Measurements from ENCODE around the gene PDE6A.
A peak's percentile ranks its signal among the peaks of the same experiment; 100 is the strongest.

The PDE6A gene

GRCh38 chr5:149823375-149823774, 121.2 kb downstream of the PDE6A start:
- no peak overlapping the region for H2BK120ac ChIP-seq (ENCODE audit: low read depth, low read length)
- no peak overlapping the region for H2AFZ ChIP-seq (ENCODE audit: low read depth, low read length)
- peaks cover 5% of the 10 kb centered on the region for H3K4me1 ChIP-seq (ENCODE audit: control insufficient read depth, insufficient read depth, low read depth, low read length)
- WGBS: 91% methylated on average over 4 of the region's 5 CpGs
- H3K4me3 ChIP-seq (ENCODE audit: insufficient read depth in 1 of 2, low read depth in 1 of 2, low read length in 2 of 2): no peak overlapping the region
- H3K23ac ChIP-seq (ENCODE audit: low read length in 2 of 2): no peak overlapping the region
- H4K91ac ChIP-seq (ENCODE audit: low read length): no peak overlapping the region
- DNase-seq: no peak
- H2AK5ac ChIP-seq (ENCODE audit: low read length, severe bottlenecking): no peak overlapping the region
- H3K4ac ChIP-seq (ENCODE audit: low read depth in 1 of 2, low read length in 2 of 2): no peak overlapping the region
- H3K14ac ChIP-seq (ENCODE audit: low read length in 2 of 2): no peak overlapping the region
- H3K18ac ChIP-seq (ENCODE audit: low read depth in 1 of 2, low read length in 2 of 2): no peak overlapping the region
- peak overlapping the region; percentile 48 for H4K8ac ChIP-seq (ENCODE audit: low read length)
- peak overlapping the region; percentile 59 to 81 for H2BK12ac ChIP-seq (ENCODE audit: low read length in 2 of 2)
- no peak overlapping the region for H3K9ac ChIP-seq (ENCODE audit: low read length)
- no peak overlapping the region for H3K4me2 ChIP-seq (ENCODE audit: low read length, poor library complexity, severe bottlenecking)
- H2BK15ac ChIP-seq (ENCODE audit: low read depth, poor library complexity, severe bottlenecking): no peak overlapping the region
- no peak overlapping the region for H2BK5ac ChIP-seq (ENCODE audit: low read depth, low read length, poor library complexity, severe bottlenecking)
- no peaks in the 10 kb centered on the region for H3K79me1 ChIP-seq (replicated peaks; ENCODE audit: low read length, poor library complexity, severe bottlenecking)
- no peak overlapping the region for H3K27ac ChIP-seq (ENCODE audit: low read length, poor library complexity, severe bottlenecking)
- no peaks in the 10 kb centered on the region for H3K27me3 ChIP-seq (ENCODE audit: control insufficient read depth in 1 of 2, insufficient read depth in 1 of 2, low read length in 2 of 2)
- no peaks in the 10 kb centered on the region for H3K9me3 ChIP-seq (ENCODE audit: control insufficient read depth, low read length)
- H3K36me3 ChIP-seq (ENCODE audit: control insufficient read depth in 1 of 2, insufficient read depth in 2 of 2, low read depth in 1 of 2, low read length in 2 of 2): peaks cover 0 to 23% of the 10 kb centered on the region in 2 experiments

- Histone ChIP-seq H2AFZ (ENCODE audit: low read depth, low read length) (no peak overlapping the region), H3K23ac (ENCODE audit: low read length in 2 of 2) (no peak overlapping the region), H3K4me2 (ENCODE audit: low read length, poor library complexity, severe bottlenecking) (no peak overlapping the region), H3K9ac (ENCODE audit: low read length) (no peak overlapping the region), H3K27ac (ENCODE audit: low read length, poor library complexity, severe bottlenecking) (no peak overlapping the region), H3K9me3 (ENCODE audit: control insufficient read depth, low read length) (no peaks in the 10 kb centered on the region), H3K36me3 (ENCODE audit: control insufficient read depth in 1 of 2, insufficient read depth in 2 of 2, low read depth in 1 of 2, low read length in 2 of 2) (peaks cover 0 to 20% of the 10 kb centered on the region in 2 experiments), H3K4ac (ENCODE audit: low read depth in 1 of 2, low read length in 2 of 2) (no peak overlapping the region), H4K8ac (ENCODE audit: low read length) (no peak overlapping the region), H3K14ac (ENCODE audit: low read length in 2 of 2) (no peak overlapping the region), H2BK120ac (ENCODE audit: low read depth, low read length) (no peak overlapping the region), H3K18ac (ENCODE audit: low read depth in 1 of 2, low read length in 2 of 2) (no peak overlapping the region), H3K27me3 (ENCODE audit: control insufficient read depth in 1 of 2, insufficient read depth in 1 of 2, low read length in 2 of 2) (no peaks in the 10 kb centered on the region), H3K79me1 (replicated peaks; ENCODE audit: low read length, poor library complexity, severe bottlenecking) (no peaks in the 10 kb centered on the region), H2BK15ac (ENCODE audit: low read depth, poor library complexity, severe bottlenecking) (no peak overlapping the region), H2BK5ac (ENCODE audit: low read depth, low read length, poor library complexity, severe bottlenecking) (no peak overlapping the region), H2AK5ac (ENCODE audit: low read length, severe bottlenecking) (no peak overlapping the region), H2BK12ac (ENCODE audit: low read length in 2 of 2) (no peak overlapping the region), H3K4me1 (ENCODE audit: control insufficient read depth, insufficient read depth, low read depth, low read length) (peaks cover 5% of the 10 kb centered on the region), H3K4me3 (ENCODE audit: insufficient read depth in 1 of 2, low read depth in 1 of 2, low read length in 2 of 2) (no peak overlapping the region), H4K91ac (ENCODE audit: low read length) (no peak overlapping the region)
- no peak for DNase-seq
- WGBS: 97% methylated on average over 5 of the region's 5 CpGs
These were observed 122.3 kb downstream of the PDE6A start for GRCh38 chr5:149822301-149822700.

GRCh38 chr5:149820536-149821510, 123.8 kb downstream of the PDE6A start:
- Histone ChIP-seq H2AK5ac (ENCODE audit: low read length, severe bottlenecking) (no peak overlapping the region), H3K79me1 (replicated peaks; ENCODE audit: low read length, poor library complexity, severe bottlenecking) (peaks cover 3% of the 10 kb centered on the region), H4K8ac (ENCODE audit: low read length) (no peak overlapping the region), H3K27ac (ENCODE audit: low read length, poor library complexity, severe bottlenecking) (no peak overlapping the region), H3K14ac (ENCODE audit: low read length in 2 of 2) (no peak overlapping the region), H3K27me3 (ENCODE audit: control insufficient read depth in 1 of 2, insufficient read depth in 1 of 2, low read length in 2 of 2) (no peaks in the 10 kb centered on the region), H3K36me3 (ENCODE audit: control insufficient read depth in 1 of 2, insufficient read depth in 2 of 2, low read depth in 1 of 2, low read length in 2 of 2) (peaks cover 0 to 12% of the 10 kb centered on the region in 2 experiments), H3K9ac (ENCODE audit: low read length) (no peak overlapping the region), H3K23ac (ENCODE audit: low read length in 2 of 2) (no peak overlapping the region), H2BK15ac (ENCODE audit: low read depth, poor library complexity, severe bottlenecking) (no peak overlapping the region), H3K4me1 (ENCODE audit: control insufficient read depth, insufficient read depth, low read depth, low read length) (peaks cover 4% of the 10 kb centered on the region), H2BK120ac (ENCODE audit: low read depth, low read length) (no peak overlapping the region), H3K4me2 (ENCODE audit: low read length, poor library complexity, severe bottlenecking) (no peak overlapping the region), H3K9me3 (ENCODE audit: control insufficient read depth, low read length) (no peaks in the 10 kb centered on the region), H2BK5ac (ENCODE audit: low read depth, low read length, poor library complexity, severe bottlenecking) (no peak overlapping the region), H3K18ac (ENCODE audit: low read depth in 1 of 2, low read length in 2 of 2) (no peak overlapping the region), H3K4ac (ENCODE audit: low read depth in 1 of 2, low read length in 2 of 2) (no peak overlapping the region), H4K91ac (ENCODE audit: low read length) (no peak overlapping the region), H2BK12ac (ENCODE audit: low read length in 2 of 2) (no peak overlapping the region), H2AFZ (ENCODE audit: low read depth, low read length) (no peak overlapping the region), H3K4me3 (ENCODE audit: insufficient read depth in 1 of 2, low read depth in 1 of 2, low read length in 2 of 2) (no peak overlapping the region)
- 91% methylated on average over 16 of the region's 17 CpGs for WGBS
- no peak for DNase-seq

GRCh38 chr5:149820012-149820411, 124.6 kb downstream of the PDE6A start:
- H2AFZ ChIP-seq (ENCODE audit: low read depth, low read length): no peak overlapping the region
- H4K91ac ChIP-seq (ENCODE audit: low read length): no peak overlapping the region
- H3K9me3 ChIP-seq (ENCODE audit: control insufficient read depth, low read length): no peaks in the 10 kb centered on the region
- H3K4me2 ChIP-seq (ENCODE audit: low read length, poor library complexity, severe bottlenecking): no peak overlapping the region
- no peak overlapping the region for H2BK5ac ChIP-seq (ENCODE audit: low read depth, low read length, poor library complexity, severe bottlenecking)
- no peaks in the 10 kb centered on the region for H3K27me3 ChIP-seq (ENCODE audit: control insufficient read depth in 1 of 2, insufficient read depth in 1 of 2, low read length in 2 of 2)
- no peak overlapping the region for H2AK5ac ChIP-seq (ENCODE audit: low read length, severe bottlenecking)
- no peak overlapping the region for H3K14ac ChIP-seq (ENCODE audit: low read length in 2 of 2)
- no peak for DNase-seq
- peaks cover 4% of the 10 kb centered on the region for H3K4me1 ChIP-seq (ENCODE audit: control insufficient read depth, insufficient read depth, low read depth, low read length)
- no peak overlapping the region for H4K8ac ChIP-seq (ENCODE audit: low read length)
- 91% methylated on average over 2 of the region's 2 CpGs for WGBS
- no peak overlapping the region for H3K23ac ChIP-seq (ENCODE audit: low read length in 2 of 2)
- no peak overlapping the region for H3K4me3 ChIP-seq (ENCODE audit: insufficient read depth in 1 of 2, low read depth in 1 of 2, low read length in 2 of 2)
- peaks cover 0 to 7% of the 10 kb centered on the region in 2 experiments for H3K36me3 ChIP-seq (ENCODE audit: control insufficient read depth in 1 of 2, insufficient read depth in 2 of 2, low read depth in 1 of 2, low read length in 2 of 2)
- H3K27ac ChIP-seq (ENCODE audit: low read length, poor library complexity, severe bottlenecking): no peak overlapping the region
- peaks cover 3% of the 10 kb centered on the region for H3K79me1 ChIP-seq (replicated peaks; ENCODE audit: low read length, poor library complexity, severe bottlenecking)
- H3K4ac ChIP-seq (ENCODE audit: low read depth in 1 of 2, low read length in 2 of 2): no peak overlapping the region
- H3K18ac ChIP-seq (ENCODE audit: low read depth in 1 of 2, low read length in 2 of 2): no peak overlapping the region
- no peak overlapping the region for H3K9ac ChIP-seq (ENCODE audit: low read length)
- no peak overlapping the region for H2BK120ac ChIP-seq (ENCODE audit: low read depth, low read length)
- H2BK12ac ChIP-seq (ENCODE audit: low read length in 2 of 2): no peak overlapping the region
- H2BK15ac ChIP-seq (ENCODE audit: low read depth, poor library complexity, severe bottlenecking): no peak overlapping the region

Data from mesenchymal stem cell (in vitro differentiated cells and primary cell).